IMR-90 (cell line): ENCODE measurements around the gene TLDC2.

Experiments used
- BHLHE40 ChIP-seq: fragments of 150-350 bp; IDR thresholded peaks from 2 replicates; pipeline ENCODE4 v1.6.1; 2016; ENCODE audit warnings: mild to moderate bottlenecking, low read depth, low read length
- CEBPB ChIP-seq: IDR thresholded peaks from 2 replicates; pipeline ENCODE4 v1.6.1; 2012; ENCODE audit warnings: low read depth, low read length, improper control_type of control experiment
- POLR2A ChIP-seq: IDR thresholded peaks from 2 replicates; pipeline ENCODE4 v1.6.1; 2012; ENCODE audit warnings: mild to moderate bottlenecking, low read depth, low read length
- RCOR1 ChIP-seq: IDR thresholded peaks from 2 replicates; pipeline ENCODE4 v1.6.1; 2012; ENCODE audit warnings: mild to moderate bottlenecking, low read length, improper control_type of control experiment; ENCODE audit not compliant: insufficient replicate concordance
- RFX5 ChIP-seq: IDR thresholded peaks from 2 replicates; pipeline ENCODE4 v1.8.0; 2012; ENCODE audit warnings: low read depth, mild to moderate bottlenecking, low read length, moderate library complexity
- TF ChIP-seq, protein P1 (sequence below): conservative IDR thresholded peaks from 2 replicates; pipeline ENCODE4 v1.5.1; 2012; ENCODE audit warnings: mild to moderate bottlenecking, low read depth, low read length, improper control_type of control experiment

DNA sequence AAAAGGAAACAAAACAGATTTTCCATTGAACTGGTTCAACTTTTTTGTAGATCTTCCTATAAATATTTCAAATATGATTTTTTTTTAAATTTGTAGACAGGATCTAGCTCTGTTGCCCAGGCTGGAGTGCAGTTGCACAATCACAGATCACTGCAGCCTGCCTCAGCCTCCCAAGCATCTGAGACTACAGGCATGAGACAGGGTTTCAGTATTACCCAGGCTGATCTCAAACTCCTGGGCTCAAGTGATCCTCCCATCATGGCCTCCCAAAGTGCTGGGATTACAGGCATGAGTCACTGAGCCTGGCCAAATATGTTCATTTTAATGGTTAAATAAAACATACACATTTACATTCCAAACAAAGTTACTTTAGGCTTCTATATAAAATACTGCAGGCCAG is 42.0 kb downstream of the TLDC2 start:
- TF ChIP-seq, protein P1, sequence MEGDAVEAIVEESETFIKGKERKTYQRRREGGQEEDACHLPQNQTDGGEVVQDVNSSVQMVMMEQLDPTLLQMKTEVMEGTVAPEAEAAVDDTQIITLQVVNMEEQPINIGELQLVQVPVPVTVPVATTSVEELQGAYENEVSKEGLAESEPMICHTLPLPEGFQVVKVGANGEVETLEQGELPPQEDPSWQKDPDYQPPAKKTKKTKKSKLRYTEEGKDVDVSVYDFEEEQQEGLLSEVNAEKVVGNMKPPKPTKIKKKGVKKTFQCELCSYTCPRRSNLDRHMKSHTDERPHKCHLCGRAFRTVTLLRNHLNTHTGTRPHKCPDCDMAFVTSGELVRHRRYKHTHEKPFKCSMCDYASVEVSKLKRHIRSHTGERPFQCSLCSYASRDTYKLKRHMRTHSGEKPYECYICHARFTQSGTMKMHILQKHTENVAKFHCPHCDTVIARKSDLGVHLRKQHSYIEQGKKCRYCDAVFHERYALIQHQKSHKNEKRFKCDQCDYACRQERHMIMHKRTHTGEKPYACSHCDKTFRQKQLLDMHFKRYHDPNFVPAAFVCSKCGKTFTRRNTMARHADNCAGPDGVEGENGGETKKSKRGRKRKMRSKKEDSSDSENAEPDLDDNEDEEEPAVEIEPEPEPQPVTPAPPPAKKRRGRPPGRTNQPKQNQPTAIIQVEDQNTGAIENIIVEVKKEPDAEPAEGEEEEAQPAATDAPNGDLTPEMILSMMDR: no peak
- no peak for TF ChIP-seq POLR2A
- peak; percentile 84 for TF ChIP-seq CEBPB
- TF ChIP-seq BHLHE40: no peak
- no peak for TF ChIP-seq RCOR1
- no peak for TF ChIP-seq RFX5
